Measurements from ENCODE around the gene JMJD8.

JMJD8 gene

DNA sequence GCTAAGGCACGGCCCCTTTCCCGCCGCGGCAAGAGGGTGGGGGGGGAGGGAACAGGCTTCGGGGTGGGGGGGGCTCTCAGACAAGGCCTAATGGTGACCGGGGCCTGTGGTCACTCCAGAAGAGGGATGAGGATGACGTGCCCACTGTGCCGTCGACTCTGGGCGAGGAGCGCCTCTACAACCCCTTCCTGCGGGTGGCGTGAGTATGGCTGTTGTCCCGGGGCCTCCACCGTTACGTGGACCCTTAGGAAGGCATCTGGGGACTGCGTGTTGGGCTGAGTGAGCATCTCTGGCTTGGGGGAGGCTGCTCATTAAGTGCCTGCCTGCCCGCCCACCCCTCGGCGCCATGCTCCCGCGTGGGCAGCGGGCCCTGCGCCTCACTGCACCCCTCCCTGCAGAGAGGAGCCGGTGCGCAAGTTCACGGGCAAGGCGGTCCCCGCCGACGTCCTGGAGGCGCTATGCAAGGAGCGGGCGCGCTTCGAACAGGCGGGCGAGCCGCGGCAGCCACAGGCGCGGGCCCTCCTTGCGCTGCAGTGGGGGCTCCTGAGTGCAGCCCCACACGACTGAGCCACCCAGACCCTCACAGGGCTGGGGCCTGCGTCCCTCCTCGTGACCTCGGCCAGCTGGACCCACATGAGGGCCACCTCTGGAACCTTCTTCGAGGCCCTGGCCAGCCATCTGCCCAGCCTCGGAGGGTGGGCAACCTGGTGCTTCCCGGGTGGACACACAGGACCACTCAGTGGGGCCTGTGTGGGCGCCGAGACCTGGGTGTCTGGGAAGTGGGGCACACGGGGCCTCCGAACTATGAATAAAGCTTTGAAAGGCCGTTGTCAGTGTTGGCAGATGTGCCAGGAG, 45.0 kb upstream of the JMJD8 start:
- no peak for DNase-seq
- Histone ChIP-seq H3K79me2 (ENCODE audit: low read length) (no peaks in the 10 kb centered on the region), H3K4me1 (ENCODE audit: low read length) (no peaks in the 10 kb centered on the region; the same call in 1 of the 2 replicates), H3K9me2 (replicated peaks; ENCODE audit: insufficient read depth, low read length) (no peaks in the 10 kb centered on the region), H3K27ac (ENCODE audit: low read length) (no peak overlapping the region), H3K4me3 (ENCODE audit: low read length) (no peak overlapping the region), H3K27me3 (replicated peaks; ENCODE audit: insufficient read depth, low read length) (no peaks in the 10 kb centered on the region), H3K36me3 (replicated peaks; ENCODE audit: insufficient read depth, low read length) (no peaks in the 10 kb centered on the region), H3K4me2 (ENCODE audit: low read depth, low read length) (no peak overlapping the region), H2AFZ (ENCODE audit: low read length) (no peak overlapping the region), H3K9me3 (replicated peaks; ENCODE audit: insufficient read depth, low read length) (no peaks in the 10 kb centered on the region), H4K20me1 (ENCODE audit: insufficient read depth, low read length) (no peaks in the 10 kb centered on the region), H3F3A (ENCODE audit: insufficient read depth, low read length) (peaks cover 13% of the 10 kb centered on the region; the same call in 1 of the 2 replicates), H3K9ac (ENCODE audit: low read length) (no peak overlapping the region)
- TF ChIP-seq EZH2 (optimal IDR thresholded peaks at IDR 0.05; ENCODE audit: low read depth, low read length), result no peak
- no peak for TF ChIP-seq EZH2phosphoT487 (IDR thresholded peaks at IDR 0.05; ENCODE audit: low read length)
- TF ChIP-seq, protein P1, sequence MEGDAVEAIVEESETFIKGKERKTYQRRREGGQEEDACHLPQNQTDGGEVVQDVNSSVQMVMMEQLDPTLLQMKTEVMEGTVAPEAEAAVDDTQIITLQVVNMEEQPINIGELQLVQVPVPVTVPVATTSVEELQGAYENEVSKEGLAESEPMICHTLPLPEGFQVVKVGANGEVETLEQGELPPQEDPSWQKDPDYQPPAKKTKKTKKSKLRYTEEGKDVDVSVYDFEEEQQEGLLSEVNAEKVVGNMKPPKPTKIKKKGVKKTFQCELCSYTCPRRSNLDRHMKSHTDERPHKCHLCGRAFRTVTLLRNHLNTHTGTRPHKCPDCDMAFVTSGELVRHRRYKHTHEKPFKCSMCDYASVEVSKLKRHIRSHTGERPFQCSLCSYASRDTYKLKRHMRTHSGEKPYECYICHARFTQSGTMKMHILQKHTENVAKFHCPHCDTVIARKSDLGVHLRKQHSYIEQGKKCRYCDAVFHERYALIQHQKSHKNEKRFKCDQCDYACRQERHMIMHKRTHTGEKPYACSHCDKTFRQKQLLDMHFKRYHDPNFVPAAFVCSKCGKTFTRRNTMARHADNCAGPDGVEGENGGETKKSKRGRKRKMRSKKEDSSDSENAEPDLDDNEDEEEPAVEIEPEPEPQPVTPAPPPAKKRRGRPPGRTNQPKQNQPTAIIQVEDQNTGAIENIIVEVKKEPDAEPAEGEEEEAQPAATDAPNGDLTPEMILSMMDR (IDR thresholded peaks at IDR 0.05; ENCODE audit: low read length), result no peak

DNA sequence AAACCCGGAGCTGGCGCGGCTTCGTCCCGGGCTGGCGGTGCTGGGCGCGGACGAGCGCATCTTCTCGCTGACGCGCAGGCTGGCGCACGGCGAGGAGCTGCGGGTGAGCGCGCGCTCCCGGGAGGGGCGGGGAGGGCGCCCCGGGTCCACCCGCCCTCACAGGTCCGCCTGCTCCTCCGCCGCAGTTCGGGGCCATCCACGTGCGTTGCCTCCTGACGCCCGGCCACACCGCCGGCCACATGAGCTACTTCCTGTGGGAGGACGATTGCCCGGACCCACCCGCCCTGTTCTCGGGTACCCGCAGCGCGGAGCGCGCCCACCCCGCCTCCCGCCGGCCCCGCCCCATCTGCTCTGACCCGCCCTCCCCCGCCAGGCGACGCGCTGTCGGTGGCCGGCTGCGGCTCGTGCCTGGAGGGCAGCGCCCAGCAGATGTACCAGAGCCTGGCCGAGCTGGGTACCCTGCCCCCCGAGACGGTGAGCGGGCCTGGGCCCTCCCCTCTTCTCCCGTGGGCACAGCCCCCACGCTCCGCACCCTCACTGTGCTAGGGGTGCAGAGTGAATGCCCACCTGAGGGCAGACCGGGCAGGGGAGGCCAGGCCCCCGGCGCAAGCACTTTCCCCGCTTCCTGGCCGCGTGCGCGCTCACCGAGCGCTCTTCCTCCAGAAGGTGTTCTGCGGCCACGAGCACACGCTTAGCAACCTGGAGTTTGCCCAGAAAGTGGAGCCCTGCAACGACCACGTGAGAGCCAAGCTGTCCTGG, 44.2 kb upstream of the JMJD8 start:
- DNase-seq, result peak; percentile 93
- H3K79me2 ChIP-seq (ENCODE audit: low read length), result no peaks in the 10 kb centered on the region
- no peaks in the 10 kb centered on the region for H4K20me1 ChIP-seq (ENCODE audit: insufficient read depth, low read length)

DNA sequence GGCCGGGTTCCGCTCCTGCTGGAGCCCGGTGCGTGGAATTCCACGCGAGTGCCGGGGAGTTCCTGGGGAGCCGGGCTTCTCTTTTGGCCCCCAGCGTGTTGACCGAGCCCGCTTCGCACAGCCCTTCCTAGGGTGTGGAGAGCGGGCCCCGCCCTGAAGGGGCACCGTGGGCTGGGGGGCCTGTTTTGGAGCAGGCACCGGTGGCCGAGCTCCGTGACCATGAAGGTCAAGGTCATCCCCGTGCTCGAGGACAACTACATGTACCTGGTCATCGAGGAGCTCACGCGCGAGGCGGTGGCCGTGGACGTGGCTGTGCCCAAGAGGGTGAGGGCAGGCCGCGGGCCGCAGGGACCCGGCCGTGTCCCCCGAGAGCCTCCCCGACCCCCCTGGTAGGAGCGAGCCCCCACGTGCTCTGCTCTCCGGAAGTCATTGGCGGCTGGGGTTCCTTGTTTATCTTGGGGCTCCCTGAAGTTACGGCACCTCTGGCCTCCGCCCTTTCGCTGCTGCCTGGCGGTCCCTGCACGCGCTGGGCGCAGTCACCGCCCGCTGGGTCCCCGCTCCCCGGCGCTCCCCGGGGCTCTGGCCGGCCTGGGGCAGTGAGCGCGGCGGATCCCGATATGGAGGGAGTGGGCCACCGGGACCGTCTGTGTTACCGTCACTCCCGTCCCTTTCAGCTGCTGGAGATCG, 43.3 kb upstream of the JMJD8 start:
- Histone ChIP-seq H2AFZ (ENCODE audit: low read length) (peak overlapping the region; percentile 80), H3K9me2 (replicated peaks; ENCODE audit: insufficient read depth, low read length) (no peaks in the 10 kb centered on the region), H3K9me3 (replicated peaks; ENCODE audit: insufficient read depth, low read length) (no peaks in the 10 kb centered on the region), H3F3A (ENCODE audit: insufficient read depth, low read length) (peaks cover 13% of the 10 kb centered on the region; the same call in 1 of the 2 replicates), H3K79me2 (ENCODE audit: low read length) (no peaks in the 10 kb centered on the region), H3K9ac (ENCODE audit: low read length) (peak overlapping the region; percentile 85), H3K4me2 (ENCODE audit: low read depth, low read length) (peak overlapping the region; percentile 100), H4K20me1 (ENCODE audit: insufficient read depth, low read length) (no peaks in the 10 kb centered on the region), H3K27ac (ENCODE audit: low read length) (peak overlapping the region; percentile 43; the same call in 1 of the 2 replicates), H3K36me3 (replicated peaks; ENCODE audit: insufficient read depth, low read length) (no peaks in the 10 kb centered on the region), H3K4me1 (ENCODE audit: low read length) (no peaks in the 10 kb centered on the region; the same call in 1 of the 2 replicates), H3K4me3 (ENCODE audit: low read length) (peak overlapping the region; percentile 96), H3K27me3 (replicated peaks; ENCODE audit: insufficient read depth, low read length) (no peaks in the 10 kb centered on the region)
- DNase-seq, result peak; percentile 47
- no peak for TF ChIP-seq EZH2 (optimal IDR thresholded peaks at IDR 0.05; ENCODE audit: low read depth, low read length)
- TF ChIP-seq, protein P1 (IDR thresholded peaks at IDR 0.05; ENCODE audit: low read length), result no peak
- no peak for TF ChIP-seq EZH2phosphoT487 (IDR thresholded peaks at IDR 0.05; ENCODE audit: low read length)

More for the DNA sequence above, 44.2 kb upstream of the JMJD8 start:
- peak overlapping the region; percentile 36; the same call in 1 of the 2 replicates for H3K4me3 ChIP-seq (ENCODE audit: low read length)
- H3K4me1 ChIP-seq (ENCODE audit: low read length), result no peaks in the 10 kb centered on the region; the same call in 1 of the 2 replicates
- no peaks in the 10 kb centered on the region for H3K27me3 ChIP-seq (replicated peaks; ENCODE audit: insufficient read depth, low read length)
- H3F3A ChIP-seq (ENCODE audit: insufficient read depth, low read length), result peaks cover 13% of the 10 kb centered on the region; the same call in 1 of the 2 replicates
- no peak overlapping the region for H3K27ac ChIP-seq (ENCODE audit: low read length)
- no peaks in the 10 kb centered on the region for H3K9me3 ChIP-seq (replicated peaks; ENCODE audit: insufficient read depth, low read length)
- H3K4me2 ChIP-seq (ENCODE audit: low read depth, low read length), result peak overlapping the region; percentile 52
- no peaks in the 10 kb centered on the region for H3K9me2 ChIP-seq (replicated peaks; ENCODE audit: insufficient read depth, low read length)
- no peak overlapping the region for H3K9ac ChIP-seq (ENCODE audit: low read length)
- H2AFZ ChIP-seq (ENCODE audit: low read length), result no peak overlapping the region
- TF ChIP-seq, protein P1 (IDR thresholded peaks at IDR 0.05; ENCODE audit: low read length), result no peak
- TF ChIP-seq EZH2 (optimal IDR thresholded peaks at IDR 0.05; ENCODE audit: low read depth, low read length) (no peak), EZH2phosphoT487 (IDR thresholded peaks at IDR 0.05; ENCODE audit: low read length) (no peak)
- H3K36me3 ChIP-seq (replicated peaks; ENCODE audit: insufficient read depth, low read length), result no peaks in the 10 kb centered on the region

Data from MM.1S (cell line).